Thyroid gland (tissue), 4 donors: ENCODE results near the gene PAK6. TPM values are rescaled to one million over a fixed set of nuclear protein-coding genes. Genes with fewer than 3 reads are reported as not detected.

Experiments used
- DNase-seq, 2 donors: peaks; one replicate each; pipeline ENCODE4 v3.0.0-alpha.2; 2019
- H3K27ac ChIP-seq, 3 donors: fragments of 200-600 bp; sonication (generic); 1 replicate in 2 of 3; 2 replicates in 1 of 3; pipeline ENCODE4 v1.5.1; 2016 to 2019; ENCODE audit warnings: mild to moderate bottlenecking in 1 of 3, moderate library complexity in 1 of 3
- H3K27me3 ChIP-seq: fragments of 200-600 bp; sonication (generic); one replicate; pipeline ENCODE4 v1.5.1; 2019
- H3K36me3 ChIP-seq, 2 donors: fragments of 200-600 bp; sonication (generic); one replicate each; pipeline ENCODE4 v1.5.1; 2016 to 2019
- H3K4me1 ChIP-seq, 2 donors: fragments of 200-600 bp; sonication (generic); one replicate each; pipeline ENCODE4 v1.5.1; 2017 to 2019
- H3K4me3 ChIP-seq, 3 donors: fragments of 200-600 bp; sonication (generic); replicated peaks in 1 of 3; 1 replicate in 2 of 3; 2 replicates in 1 of 3; pipeline ENCODE4 v1.5.1; 2016; ENCODE audit warnings: mild to moderate bottlenecking in 1 of 3
- H3K9me3 ChIP-seq: fragments of 200-600 bp; sonication (generic); one replicate; pipeline ENCODE4 v1.5.1; 2017
- POLR2A ChIP-seq, 2 donors: fragments of 450-650 bp; IDR thresholded peaks; one replicate each; pipeline ENCODE4 v1.6.1; 2017; ENCODE audit warnings: antibody characterized with exemption in 2 of 2, mild to moderate bottlenecking in 2 of 2, moderate library complexity in 1 of 2
- WGBS, 2 donors: methylation state at CpG; one replicate each; pipeline ENCODE4 v1.1.5; 2017; 5-methylcytosine and 5-hydroxymethylcytosine counted together
- intact Hi-C: fragments of 100-400 bp; cut with DNase I; formaldehyde crosslinking; loops from one replicate; pipeline ENCODE4 v1.15.1; 2023
- total RNA-seq, 4 donors: library from RNA; depleted of rRNA; stranded (reverse); fragments of >200 nt; gene quantifications; one replicate each; pipeline ENCODE4 v1.2.3, GENCODE V29; 2016
- TF ChIP-seq, protein P1 (sequence below), 6 experiments: fragments of 200-600 bp in 3 of 6; fragments of 450-650 bp in 3 of 6; sonication (generic) in 3 of 6; IDR thresholded peaks; one replicate each; pipeline ENCODE4 v1.5.1; 2016 to 2019; ENCODE audit warnings: antibody characterized with exemption in 6 of 6, mild to moderate bottlenecking in 2 of 6, inconsistent platforms in 1 of 6, moderate library complexity in 1 of 6

Gene PAK6
- total RNA-seq, 4 donors from 2014 or later = 33.9 to 63.4 (median 43.9) TPM

DNA sequence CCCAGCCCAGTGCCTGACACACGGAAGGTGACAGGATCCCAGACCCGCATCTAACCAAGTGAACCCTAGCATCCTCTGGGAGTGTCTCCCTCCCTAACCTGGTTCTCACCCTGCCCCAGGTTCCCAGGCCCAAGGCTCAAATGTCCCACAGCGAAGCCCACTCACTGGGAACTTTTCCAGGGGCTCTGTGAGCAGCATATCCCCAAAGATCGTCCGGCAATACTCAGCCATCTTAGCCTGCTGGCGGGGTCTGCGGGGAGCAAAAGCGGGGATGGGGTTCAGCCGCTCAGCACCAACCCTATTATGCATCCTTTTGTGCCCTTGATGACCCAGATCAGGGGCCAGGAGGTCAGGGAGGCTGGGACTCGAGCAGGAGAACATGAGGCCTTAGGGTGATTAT is 58.5 kb downstream of the PAK6 start:
- DNase-seq = no peak
- peaks cover 11 to 16% of the 10 kb centered on the region in 2 donors for H3K4me1 ChIP-seq
- intact Hi-C loops = no loop called here
- 92 to 97% methylated on average over 9 to 10 of the region's 10 CpGs for WGBS, 2 donors
- H3K9me3 ChIP-seq = no peaks in the 10 kb centered on the region
- no peak overlapping the region for H3K4me3 ChIP-seq
- TF ChIP-seq, protein P1, sequence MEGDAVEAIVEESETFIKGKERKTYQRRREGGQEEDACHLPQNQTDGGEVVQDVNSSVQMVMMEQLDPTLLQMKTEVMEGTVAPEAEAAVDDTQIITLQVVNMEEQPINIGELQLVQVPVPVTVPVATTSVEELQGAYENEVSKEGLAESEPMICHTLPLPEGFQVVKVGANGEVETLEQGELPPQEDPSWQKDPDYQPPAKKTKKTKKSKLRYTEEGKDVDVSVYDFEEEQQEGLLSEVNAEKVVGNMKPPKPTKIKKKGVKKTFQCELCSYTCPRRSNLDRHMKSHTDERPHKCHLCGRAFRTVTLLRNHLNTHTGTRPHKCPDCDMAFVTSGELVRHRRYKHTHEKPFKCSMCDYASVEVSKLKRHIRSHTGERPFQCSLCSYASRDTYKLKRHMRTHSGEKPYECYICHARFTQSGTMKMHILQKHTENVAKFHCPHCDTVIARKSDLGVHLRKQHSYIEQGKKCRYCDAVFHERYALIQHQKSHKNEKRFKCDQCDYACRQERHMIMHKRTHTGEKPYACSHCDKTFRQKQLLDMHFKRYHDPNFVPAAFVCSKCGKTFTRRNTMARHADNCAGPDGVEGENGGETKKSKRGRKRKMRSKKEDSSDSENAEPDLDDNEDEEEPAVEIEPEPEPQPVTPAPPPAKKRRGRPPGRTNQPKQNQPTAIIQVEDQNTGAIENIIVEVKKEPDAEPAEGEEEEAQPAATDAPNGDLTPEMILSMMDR (IDR thresholded peaks at IDR 0.05) = no peak
- no peak for TF ChIP-seq POLR2A (IDR thresholded peaks at IDR 0.05)
- no peaks in the 10 kb centered on the region for H3K36me3 ChIP-seq
- H3K27me3 ChIP-seq = no peaks in the 10 kb centered on the region
- H3K27ac ChIP-seq = no peak overlapping the region

DNA sequence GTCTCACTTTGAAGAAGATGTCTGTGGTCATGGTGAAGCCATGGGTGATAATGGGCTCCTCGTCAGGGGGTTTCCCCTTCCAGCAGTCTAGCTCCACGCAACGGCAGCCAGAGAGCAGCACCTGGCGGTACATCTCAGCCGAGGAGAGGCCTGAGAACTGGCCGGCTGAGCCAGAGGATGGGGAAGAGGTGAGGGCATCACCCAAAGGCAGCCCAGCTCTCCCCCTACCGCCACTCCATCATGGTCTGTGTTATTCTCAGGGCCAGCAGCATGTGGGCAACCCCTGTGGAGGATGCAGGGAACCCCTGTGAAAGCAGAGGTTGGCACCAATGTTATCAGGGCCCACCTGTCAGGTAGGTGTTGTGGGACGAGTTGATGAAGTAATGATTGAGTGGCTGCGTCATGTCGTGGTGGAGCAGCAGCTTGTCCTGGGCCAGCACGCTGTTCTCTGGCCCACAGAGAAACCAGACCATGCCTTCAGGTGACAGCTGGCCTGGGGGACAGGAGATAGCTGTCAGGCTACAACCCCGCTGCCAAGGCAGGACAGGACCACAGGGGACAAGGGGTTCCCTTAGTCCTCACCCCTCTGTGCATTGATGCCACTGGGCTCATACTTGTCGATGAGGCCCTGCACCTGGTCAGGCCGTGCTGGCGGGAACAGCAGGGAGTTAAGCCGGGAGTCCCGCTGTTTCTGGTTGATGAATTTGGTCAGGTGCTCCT is 59.5 kb downstream of the PAK6 start:
- no peaks in the 10 kb centered on the region for H3K36me3 ChIP-seq
- WGBS, 2 donors = 95 to 96% methylated on average over 14 to 16 of the region's 17 CpGs
- no peak overlapping the region for H3K27ac ChIP-seq
- H3K4me1 ChIP-seq = peaks cover 11 to 16% of the 10 kb centered on the region in 2 donors
- no peak for DNase-seq
- H3K9me3 ChIP-seq = no peaks in the 10 kb centered on the region
- H3K27me3 ChIP-seq = no peaks in the 10 kb centered on the region
- intact Hi-C loops = no loop called here
- H3K4me3 ChIP-seq = no peak overlapping the region
- TF ChIP-seq, protein P1 (IDR thresholded peaks at IDR 0.05) = no peak
- no peak for TF ChIP-seq POLR2A (IDR thresholded peaks at IDR 0.05)

DNA sequence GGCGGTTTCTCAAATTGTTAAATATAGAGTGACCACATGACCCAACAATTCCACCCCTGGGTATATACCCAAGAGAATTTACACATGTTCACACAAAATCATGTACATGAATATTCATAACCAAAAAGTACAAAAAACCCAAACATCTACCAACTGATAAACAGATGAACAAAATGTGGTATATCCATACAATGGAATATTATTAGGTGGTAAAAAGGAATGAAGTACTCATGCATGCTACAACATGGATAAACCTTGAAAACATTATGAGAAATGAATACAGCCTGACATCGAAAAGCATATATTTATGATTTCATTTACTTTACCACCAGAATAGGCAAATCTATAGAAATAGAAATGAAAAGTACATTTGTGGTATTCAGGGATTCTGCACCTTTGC is 61.5 kb downstream of the PAK6 start:
- no peak for DNase-seq
- no peak for TF ChIP-seq POLR2A (IDR thresholded peaks at IDR 0.05)
- TF ChIP-seq, protein P1 (IDR thresholded peaks at IDR 0.05) = no peak
- intact Hi-C loops = no loop called here
- Histone ChIP-seq H3K4me1 (peaks cover 11 to 16% of the 10 kb centered on the region in 2 donors), H3K4me3 (no peak overlapping the region), H3K27ac (no peak overlapping the region), H3K27me3 (no peaks in the 10 kb centered on the region), H3K36me3 (no peaks in the 10 kb centered on the region), H3K9me3 (no peaks in the 10 kb centered on the region)
- 95 to 99% methylated on average over 2 of the region's 2 CpGs for WGBS, 2 donors

DNA sequence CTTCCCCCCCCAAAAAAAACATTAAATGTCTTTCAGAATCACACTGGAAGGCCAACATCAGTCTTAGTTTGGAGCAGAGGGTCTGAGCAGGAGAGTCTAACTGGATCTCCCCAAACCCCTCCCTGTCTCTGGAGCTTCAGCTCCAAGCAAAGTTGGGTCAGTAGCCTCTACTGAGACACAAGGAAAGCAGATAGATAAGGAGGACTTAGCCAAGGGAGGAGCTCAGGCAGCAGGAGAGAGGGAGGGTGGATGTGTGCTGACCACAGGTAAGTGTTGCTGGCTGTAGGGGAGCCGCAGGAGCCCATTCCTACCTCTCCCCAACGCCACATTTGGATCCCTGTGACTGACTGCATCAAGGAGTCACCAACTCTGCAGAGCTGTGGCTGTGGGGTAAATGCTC is 61.9 kb downstream of the PAK6 start:
- intact Hi-C loops = no loop called here
- no peak for DNase-seq
- Histone ChIP-seq H3K27ac (no peak overlapping the region), H3K4me3 (no peak overlapping the region), H3K9me3 (no peaks in the 10 kb centered on the region), H3K36me3 (no peaks in the 10 kb centered on the region), H3K4me1 (peaks cover 7 to 13% of the 10 kb centered on the region in 2 donors), H3K27me3 (no peaks in the 10 kb centered on the region)
- TF ChIP-seq POLR2A (IDR thresholded peaks at IDR 0.05) = no peak
- TF ChIP-seq, protein P1 (IDR thresholded peaks at IDR 0.05) = no peak
- 89% methylated on average over 2 of the region's 2 CpGs for WGBS, 2 donors

DNA sequence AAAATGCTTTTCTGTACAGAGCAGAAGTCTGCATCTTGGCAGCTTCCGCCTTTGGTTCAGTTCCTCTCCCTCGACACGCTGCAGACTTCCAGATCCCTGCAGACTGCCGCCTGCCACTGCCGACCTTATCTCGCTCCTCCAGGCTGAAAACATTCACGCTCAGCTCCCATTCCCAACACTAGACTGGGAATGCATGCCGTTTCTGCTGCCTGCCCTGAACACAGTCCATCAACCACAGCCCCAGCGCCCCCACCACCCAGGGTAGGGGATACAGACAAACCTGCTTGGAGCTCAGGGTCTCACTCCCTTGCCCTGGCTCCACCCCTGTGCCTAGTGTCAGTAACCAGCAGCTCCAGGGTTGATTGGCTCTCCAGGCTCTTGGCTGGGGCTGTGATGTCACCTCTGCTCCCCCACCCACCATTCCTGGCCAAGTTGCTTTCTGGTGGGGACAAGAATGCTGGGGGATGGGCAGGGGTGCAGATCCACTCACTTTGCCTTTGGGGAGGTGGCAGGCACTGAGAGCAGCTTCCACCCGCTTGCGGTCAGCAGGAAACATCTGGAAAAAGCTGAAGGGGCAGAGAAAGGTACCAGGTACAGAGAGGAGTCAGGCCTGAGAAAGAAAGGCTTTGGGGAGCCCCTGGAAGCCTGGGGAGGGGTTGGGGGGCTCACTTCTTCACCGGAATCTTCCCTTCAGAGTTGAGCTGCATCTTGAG is 62.8 kb downstream of the PAK6 start:
- Histone ChIP-seq H3K27ac (no peak overlapping the region), H3K4me3 (no peak overlapping the region), H3K9me3 (no peaks in the 10 kb centered on the region), H3K4me1 (peaks cover 0 to 4% of the 10 kb centered on the region in 2 donors), H3K36me3 (no peaks in the 10 kb centered on the region), H3K27me3 (no peaks in the 10 kb centered on the region)
- 60 to 67% methylated on average over 12 of the region's 12 CpGs for WGBS, 2 donors
- no peak for TF ChIP-seq POLR2A (IDR thresholded peaks at IDR 0.05)
- TF ChIP-seq, protein P1 (IDR thresholded peaks at IDR 0.05) = no peak
- intact Hi-C loops = no loop called here
- no peak for DNase-seq
